GM23338 (cell line): ENCODE data around the gene NEO1. TPM values are rescaled to one million over a fixed set of nuclear protein-coding genes. Genes with fewer than 3 reads are reported as not detected.

Experiments used
- ATAC-seq: fragments of 200-7000 bp; cut with Tn5 transposase; 3 replicates; pipeline ENCODE4 v1.9.1; 2020
- DNase-seq: peaks from one replicate; pipeline ENCODE4 v3.0.0-alpha.2; 2015; ENCODE audit warnings: low spot score
- H2AFZ ChIP-seq: fragments of 200-600 bp; sonication (generic); 2 replicates; pipeline ENCODE4 v1.8.0; 2016; ENCODE audit warnings: antibody characterized with exemption, mild to moderate bottlenecking, moderate library complexity
- H3F3A ChIP-seq: fragments of 200-600 bp; sonication (generic); replicated peaks from 2 replicates; pipeline ENCODE4 v1.8.0; 2017; ENCODE audit warnings: antibody characterized with exemption, mixed run types, low read depth
- H3K27ac ChIP-seq: fragments of 200-600 bp; sonication (generic); 2 replicates; pipeline ENCODE4 v1.6.1; 2016; ENCODE audit warnings: low read depth
- H3K27me3 ChIP-seq: fragments of 200-600 bp; sonication (generic); 2 replicates; pipeline ENCODE4 v1.8.0; 2016; ENCODE audit warnings: mild to moderate bottlenecking, mixed run types, moderate library complexity; ENCODE audit not compliant: insufficient read depth
- H3K36me3 ChIP-seq: fragments of 200-600 bp; sonication (generic); 2 replicates; pipeline ENCODE4 v1.8.0; 2016; ENCODE audit warnings: mild to moderate bottlenecking; ENCODE audit not compliant: insufficient read depth
- H3K4me1 ChIP-seq: fragments of 200-600 bp; sonication (generic); 2 replicates; pipeline ENCODE4 v1.8.0; 2016; ENCODE audit warnings: mild to moderate bottlenecking, moderate library complexity; ENCODE audit not compliant: insufficient read depth
- H3K4me2 ChIP-seq: fragments of 200-600 bp; sonication (generic); 2 replicates; pipeline ENCODE4 v1.7.1; 2017; ENCODE audit warnings: mixed run types
- H3K4me3 ChIP-seq: fragments of 200-600 bp; sonication (generic); 2 replicates; pipeline ENCODE4 v1.6.1; 2016; ENCODE audit warnings: mixed run types
- H3K79me2 ChIP-seq: fragments of 200-600 bp; sonication (generic); replicated peaks from 2 replicates; pipeline ENCODE4 v1.8.0; 2017; ENCODE audit warnings: mild to moderate bottlenecking; ENCODE audit not compliant: insufficient read depth
- H3K9me2 ChIP-seq: fragments of 200-600 bp; sonication (generic); 2 replicates; pipeline ENCODE4 v1.8.0; 2017; ENCODE audit not compliant: insufficient read depth
- H4K20me1 ChIP-seq: fragments of 200-600 bp; sonication (generic); replicated peaks from 2 replicates; pipeline ENCODE4 v1.8.0; 2017; ENCODE audit warnings: mild to moderate bottlenecking; ENCODE audit not compliant: insufficient read depth
- H3K27ac Mint-ChIP-seq: 2 replicates; pipeline ENCODE4 v1.8.0; 2020; ENCODE audit warnings: inconsistent platforms, mild to moderate bottlenecking, moderate library complexity, mixed read lengths
- H3K27me3 Mint-ChIP-seq: 3 replicates; pipeline ENCODE4 v1.8.0; 2022; ENCODE audit warnings: low read depth, mild to moderate bottlenecking, moderate library complexity, mixed read lengths, inconsistent platforms; ENCODE audit not compliant: insufficient read depth, poor library complexity
- H3K36me3 Mint-ChIP-seq: 3 replicates; pipeline ENCODE4 v1.8.0; 2021; ENCODE audit warnings: low read depth, mild to moderate bottlenecking, inconsistent platforms, moderate library complexity, mixed read lengths
- H3K4me1 Mint-ChIP-seq: 3 replicates; pipeline ENCODE4 v1.8.0; 2020; ENCODE audit warnings: mild to moderate bottlenecking, inconsistent platforms, mixed read lengths
- H3K4me3 Mint-ChIP-seq: 3 replicates; pipeline ENCODE4 v1.8.0; 2021; ENCODE audit warnings: moderate library complexity, mild to moderate bottlenecking, inconsistent platforms, mixed read lengths
- H3K9me3 Mint-ChIP-seq: 3 replicates; pipeline ENCODE4 v1.8.0; 2020; ENCODE audit warnings: moderate library complexity, mild to moderate bottlenecking, inconsistent platforms, mixed read lengths
- CTCF ChIP-seq, 2 experiments: fragments of 200-600 bp in 1 of 2; sonication (generic) in 1 of 2; conservative IDR thresholded peaks; 2 replicates each; pipeline versions ENCODE4 v1.5.1 to v1.6.1; 2016 to 2017; ENCODE audit warnings: antibody characterized with exemption in 2 of 2, low read depth in 2 of 2, mild to moderate bottlenecking in 2 of 2, moderate library complexity in 1 of 2
- JUNB ChIP-seq: IDR thresholded peaks from one replicate; pipeline ENCODE4 v1.6.1; 2016; ENCODE audit warnings: antibody characterized with exemption; ENCODE audit not compliant: unreplicated experiment
- POLR2AphosphoS5 ChIP-seq: IDR thresholded peaks from 2 replicates; pipeline ENCODE4 v1.6.1; 2016; ENCODE audit warnings: antibody characterized with exemption, low read depth
- REST ChIP-seq: IDR thresholded peaks from one replicate; pipeline ENCODE4 v1.6.1; 2018; ENCODE audit warnings: antibody characterized with exemption; ENCODE audit not compliant: unreplicated experiment
- ZNF114 ChIP-seq: fragments of 250-450 bp; sonication (Bioruptor Pico); IDR thresholded peaks from 2 replicates; pipeline ENCODE4 v1.5.0; 2020; ENCODE audit warnings: mild to moderate bottlenecking, moderate library complexity
- ZNF331 ChIP-seq: fragments of 250-450 bp; sonication (Bioruptor Pico); IDR thresholded peaks from 2 replicates; pipeline ENCODE4 v1.5.0; 2020; ENCODE audit warnings: low read depth, mild to moderate bottlenecking, moderate library complexity
- polyA plus RNA-seq: library from polyadenylated mRNA; unstranded; fragments of >200 nt; fragmentation: Nextera tagmentation; extraction: Ambion mirVana; gene quantifications from 2 replicates; pipeline ENCODE4 v1.2.1, GENCODE V29; 2016
- total RNA-seq: library from RNA; depleted of rRNA; stranded (reverse); fragments of >200 nt; shearing (Covaris generic); gene quantifications from 2 replicates; pipeline ENCODE4 v1.2.3, GENCODE V29; 2014

NEO1 gene
- total and polyA plus RNA-seq, 2 experiments from 2014 or later = 8.4 to 45.8 TPM

- H3K79me2 ChIP-seq = no peaks in the 10 kb centered on the region
- H2AFZ ChIP-seq = no peak overlapping the region
- peaks cover 13% of the 10 kb centered on the region; the same call in 1 of the 2 replicates for H3K4me1 ChIP-seq
- Mint-ChIP-seq H3K27ac (no peak overlapping the region), H3K4me1 (peaks cover 20% of the 10 kb centered on the region), H3K27me3 (no peaks in the 10 kb centered on the region), H3K36me3 (peaks cover 18% of the 10 kb centered on the region), H3K9me3 (peaks cover 12% of the 10 kb centered on the region), H3K4me3 (no peak overlapping the region)
- H3F3A ChIP-seq = no peaks in the 10 kb centered on the region
- H3K9me2 ChIP-seq = no peaks in the 10 kb centered on the region
- TF ChIP-seq ZNF114 (CRISPR knock-in tag) (no peak), JUNB (no peak), REST (no peak), ZNF331 (no peak)
- H3K27me3 ChIP-seq = no peaks in the 10 kb centered on the region
- no peaks in the 10 kb centered on the region; the same call in 1 of the 2 replicates for H4K20me1 ChIP-seq
- ATAC-seq (no peak), DNase-seq (no peak)
- no peak overlapping the region for H3K27ac ChIP-seq
- H3K4me2 ChIP-seq = no peak overlapping the region
- no peak overlapping the region for H3K4me3 ChIP-seq
- H3K36me3 ChIP-seq = peaks cover 7% of the 10 kb centered on the region
These were observed 124.3 kb downstream of the NEO1 start for GRCh38 chr15:73176598-73176997.

- ATAC-seq (peak; percentile 86), DNase-seq (peak; percentile 53)
- no peaks in the 10 kb centered on the region for H3K9me2 ChIP-seq
- Mint-ChIP-seq H3K27ac (peak overlapping the region; percentile 65; the same call in 1 of the 2 replicates), H3K4me3 (no peak overlapping the region), H3K27me3 (peaks cover 2% of the 10 kb centered on the region), H3K36me3 (peaks cover 47% of the 10 kb centered on the region), H3K4me1 (peaks cover 13% of the 10 kb centered on the region; the same call in 2 of the 3 replicates), H3K9me3 (peaks cover 19% of the 10 kb centered on the region)
- H3K4me3 ChIP-seq = no peak overlapping the region
- H3F3A ChIP-seq = no peaks in the 10 kb centered on the region
- H3K4me2 ChIP-seq = peak overlapping the region; percentile 56; the same call in 1 of the 2 replicates
- H3K79me2 ChIP-seq = no peaks in the 10 kb centered on the region
- H4K20me1 ChIP-seq = no peaks in the 10 kb centered on the region
- H3K4me1 ChIP-seq = peaks cover 9% of the 10 kb centered on the region; the same call in 1 of the 2 replicates
- no peaks in the 10 kb centered on the region for H3K27me3 ChIP-seq
- H3K27ac ChIP-seq = peak overlapping the region; percentile 73
- peaks cover 4% of the 10 kb centered on the region; the same call in 1 of the 2 replicates for H3K36me3 ChIP-seq
- H2AFZ ChIP-seq = no peak overlapping the region
- no peak for TF ChIP-seq ZNF114 (CRISPR knock-in tag)
- no peak for TF ChIP-seq REST
- no peak for TF ChIP-seq POLR2AphosphoS5
- TF ChIP-seq CTCF (conservative IDR thresholded peaks at IDR 0.05; ENCODE audit: low read depth in 2 of 2) = no peak
These were observed 130.8 kb downstream of the NEO1 start for GRCh38 chr15:73183071-73183470.
